KMS-11 (cell line): ENCODE measurements around the gene CXCR1.

Experiments
- H2AFZ ChIP-seq: fragments of 200-600 bp; sonication (generic); 2 replicates; pipeline ENCODE4 v1.6.1; 2016; ENCODE audit warnings: antibody characterized with exemption, mixed run types, low read depth
- H3K27ac ChIP-seq: fragments of 200-600 bp; sonication (generic); 2 replicates; pipeline ENCODE4 v1.6.1; 2016; ENCODE audit warnings: mild to moderate bottlenecking, mixed run types
- H3K27me3 ChIP-seq: fragments of 200-600 bp; sonication (generic); 2 replicates; pipeline ENCODE4 v1.6.1; 2017; ENCODE audit warnings: mild to moderate bottlenecking, low read depth, mixed run types, moderate library complexity; ENCODE audit not compliant: insufficient read depth
- H3K36me3 ChIP-seq: fragments of 200-600 bp; sonication (generic); 2 replicates; pipeline ENCODE4 v1.6.1; 2017; ENCODE audit warnings: mild to moderate bottlenecking, mixed run types; ENCODE audit not compliant: insufficient read depth
- H3K4me1 ChIP-seq: fragments of 200-600 bp; sonication (generic); 2 replicates; pipeline ENCODE4 v1.6.1; 2016; ENCODE audit warnings: mild to moderate bottlenecking, low read depth, mixed run types; ENCODE audit not compliant: poor library complexity, severe bottlenecking
- H3K4me2 ChIP-seq: fragments of 200-600 bp; sonication (generic); 2 replicates; pipeline ENCODE4 v1.7.0; 2016; ENCODE audit warnings: mild to moderate bottlenecking, mixed run types
- H3K4me3 ChIP-seq: fragments of 200-600 bp; sonication (generic); IDR thresholded peaks from 2 replicates; pipeline ENCODE4 v1.6.1; 2017; ENCODE audit warnings: low read depth, low read length, mixed read lengths; ENCODE audit not compliant: insufficient read depth
- H3K79me2 ChIP-seq: fragments of 200-600 bp; sonication (generic); 2 replicates; pipeline ENCODE4 v1.6.1; 2016; ENCODE audit warnings: low read depth, mixed run types; ENCODE audit not compliant: insufficient read depth
- H3K9ac ChIP-seq: fragments of 200-600 bp; sonication (generic); 2 replicates; pipeline ENCODE4 v1.6.1; 2016; ENCODE audit warnings: mild to moderate bottlenecking, mixed run types
- H4K20me1 ChIP-seq: fragments of 200-600 bp; sonication (generic); 2 replicates; pipeline ENCODE4 v1.6.1; 2016; ENCODE audit warnings: mild to moderate bottlenecking, mixed run types; ENCODE audit not compliant: insufficient read depth
- CTCF ChIP-seq: fragments of 200-600 bp; sonication (generic); conservative IDR thresholded peaks from 2 replicates; pipeline ENCODE4 v1.6.1; 2017; ENCODE audit warnings: low read depth, mild to moderate bottlenecking, antibody characterized with exemption, low read length, moderate library complexity, mixed read lengths

CXCR1 gene

GRCh38 chr2:218130377-218130776 lies 36.4 kb downstream of the CXCR1 start:
- no peaks in the 10 kb centered on the region for H3K36me3 ChIP-seq
- H3K9ac ChIP-seq = no peak overlapping the region
- no peaks in the 10 kb centered on the region for H3K27me3 ChIP-seq
- H4K20me1 ChIP-seq = no peaks in the 10 kb centered on the region
- H3K4me3 ChIP-seq = no peak overlapping the region
- TF ChIP-seq CTCF = no peak
- H3K4me1 ChIP-seq = no peaks in the 10 kb centered on the region
- H3K27ac ChIP-seq = no peak overlapping the region
- no peak overlapping the region for H2AFZ ChIP-seq
- no peaks in the 10 kb centered on the region for H3K79me2 ChIP-seq
- no peak overlapping the region for H3K4me2 ChIP-seq

GRCh38 chr2:218129458-218130135 lies 37.2 kb downstream of the CXCR1 start:
- no peak overlapping the region for H3K4me3 ChIP-seq
- no peaks in the 10 kb centered on the region for H3K4me1 ChIP-seq
- no peak overlapping the region for H3K4me2 ChIP-seq
- no peaks in the 10 kb centered on the region for H3K79me2 ChIP-seq
- no peak for TF ChIP-seq CTCF
- H3K27ac ChIP-seq = no peak overlapping the region
- no peaks in the 10 kb centered on the region for H3K27me3 ChIP-seq
- H3K9ac ChIP-seq = no peak overlapping the region
- H3K36me3 ChIP-seq = no peaks in the 10 kb centered on the region
- no peaks in the 10 kb centered on the region for H4K20me1 ChIP-seq
- no peak overlapping the region for H2AFZ ChIP-seq

GRCh38 chr2:218128781-218129457 lies 37.8 kb downstream of the CXCR1 start:
- H3K4me3 ChIP-seq = no peak overlapping the region
- no peaks in the 10 kb centered on the region for H3K79me2 ChIP-seq
- no peak overlapping the region for H3K4me2 ChIP-seq
- no peaks in the 10 kb centered on the region for H3K27me3 ChIP-seq
- H2AFZ ChIP-seq = no peak overlapping the region
- TF ChIP-seq CTCF = no peak
- H3K27ac ChIP-seq = no peak overlapping the region
- H3K9ac ChIP-seq = no peak overlapping the region
- no peaks in the 10 kb centered on the region for H3K36me3 ChIP-seq
- no peaks in the 10 kb centered on the region for H4K20me1 ChIP-seq
- H3K4me1 ChIP-seq = no peaks in the 10 kb centered on the region

- H4K20me1 ChIP-seq = no peaks in the 10 kb centered on the region
- TF ChIP-seq CTCF = no peak
- no peak overlapping the region for H3K4me3 ChIP-seq
- no peaks in the 10 kb centered on the region for H3K27me3 ChIP-seq
- H3K4me2 ChIP-seq = no peak overlapping the region
- no peaks in the 10 kb centered on the region for H3K36me3 ChIP-seq
- H3K4me1 ChIP-seq = no peaks in the 10 kb centered on the region
- H3K79me2 ChIP-seq = no peaks in the 10 kb centered on the region
- H3K27ac ChIP-seq = no peak overlapping the region
- no peak overlapping the region for H2AFZ ChIP-seq
- no peak overlapping the region for H3K9ac ChIP-seq
Observed at GRCh38 chr2:218127929-218128455, 38.8 kb downstream of the CXCR1 start.
